NB4 (cell line): Measurements from ENCODE around the gene NLGN4X.
"Not testable (repeated sequence)": the region's sequence is repeated elsewhere in the genome, so short reads cannot be mapped to it uniquely, and the experiment has no call there.

ENCODE experiments used
- POLR2A ChIP-seq: IDR thresholded peaks from 2 replicates; pipeline ENCODE4 v1.6.1; 2011; ENCODE audit warnings: mild to moderate bottlenecking; ENCODE audit not compliant: insufficient read length; ENCODE audit errors: extremely low read depth
- TF ChIP-seq, protein P1 (sequence below): IDR thresholded peaks from one replicate; pipeline ENCODE4 v1.5.1; 2012; ENCODE audit warnings: low read depth, low read length

DNA sequence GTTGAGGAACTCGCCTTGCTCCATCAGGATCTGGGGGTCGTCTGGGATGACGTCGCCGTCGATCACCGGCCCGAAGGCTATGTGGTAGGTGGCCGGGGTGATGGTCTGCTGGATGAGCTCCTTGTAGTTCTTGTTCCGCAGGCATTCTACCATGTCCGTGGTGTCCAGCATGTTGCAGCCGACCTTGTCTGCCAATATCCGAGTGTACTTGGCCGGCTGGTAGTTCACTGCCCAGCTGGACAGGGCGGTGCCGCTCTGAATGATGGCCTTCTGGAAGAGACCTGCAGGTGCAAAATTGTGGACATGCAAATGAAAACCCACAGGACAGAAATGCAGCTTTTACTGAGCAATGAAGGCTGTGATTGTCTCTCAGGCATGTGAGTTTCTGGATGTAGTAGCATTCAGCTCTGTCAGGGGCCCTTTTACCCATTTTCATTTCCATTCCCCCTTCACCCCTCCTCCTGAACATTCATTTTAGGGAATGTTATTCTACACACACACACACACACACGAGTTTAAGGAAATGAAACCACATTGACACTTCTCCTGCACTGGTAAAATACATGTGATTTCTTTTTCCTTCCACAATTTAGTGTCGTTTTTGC lies 325.0 kb downstream of the NLGN4X start:
- TF ChIP-seq POLR2A = not testable (repeated sequence)
- TF ChIP-seq, protein P1, sequence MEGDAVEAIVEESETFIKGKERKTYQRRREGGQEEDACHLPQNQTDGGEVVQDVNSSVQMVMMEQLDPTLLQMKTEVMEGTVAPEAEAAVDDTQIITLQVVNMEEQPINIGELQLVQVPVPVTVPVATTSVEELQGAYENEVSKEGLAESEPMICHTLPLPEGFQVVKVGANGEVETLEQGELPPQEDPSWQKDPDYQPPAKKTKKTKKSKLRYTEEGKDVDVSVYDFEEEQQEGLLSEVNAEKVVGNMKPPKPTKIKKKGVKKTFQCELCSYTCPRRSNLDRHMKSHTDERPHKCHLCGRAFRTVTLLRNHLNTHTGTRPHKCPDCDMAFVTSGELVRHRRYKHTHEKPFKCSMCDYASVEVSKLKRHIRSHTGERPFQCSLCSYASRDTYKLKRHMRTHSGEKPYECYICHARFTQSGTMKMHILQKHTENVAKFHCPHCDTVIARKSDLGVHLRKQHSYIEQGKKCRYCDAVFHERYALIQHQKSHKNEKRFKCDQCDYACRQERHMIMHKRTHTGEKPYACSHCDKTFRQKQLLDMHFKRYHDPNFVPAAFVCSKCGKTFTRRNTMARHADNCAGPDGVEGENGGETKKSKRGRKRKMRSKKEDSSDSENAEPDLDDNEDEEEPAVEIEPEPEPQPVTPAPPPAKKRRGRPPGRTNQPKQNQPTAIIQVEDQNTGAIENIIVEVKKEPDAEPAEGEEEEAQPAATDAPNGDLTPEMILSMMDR = not testable (repeated sequence)
